Kidney epithelial cell (primary cell): Measurements from ENCODE around the gene CFAP65. TPM values are rescaled to one million over a fixed set of nuclear protein-coding genes. Genes with fewer than 3 reads are reported as not detected.

ENCODE experiments used
- DNase-seq: peaks from one replicate; pipeline ENCODE4 v3.0.0-alpha.2; 2010; ENCODE audit warnings: low read depth
- H3K27me3 ChIP-seq: 2 replicates; pipeline ENCODE4 v1.6.0; 2011; ENCODE audit warnings: low read length; ENCODE audit not compliant: control insufficient read depth, insufficient read depth
- H3K36me3 ChIP-seq: 2 replicates; pipeline ENCODE4 v1.5.1; 2011; ENCODE audit warnings: low read length; ENCODE audit not compliant: control insufficient read depth, insufficient read depth
- H3K4me3 ChIP-seq: 2 replicates; pipeline ENCODE4 v1.5.1; 2011; ENCODE audit warnings: low read depth, mild to moderate bottlenecking, control low read depth, low read length
- CTCF ChIP-seq: IDR thresholded peaks from 2 replicates; pipeline ENCODE4 v1.5.1; 2011; ENCODE audit warnings: mild to moderate bottlenecking, moderate library complexity, low read length, control low read depth, inconsistent platforms; ENCODE audit not compliant: insufficient read depth, poor library complexity, severe bottlenecking
- total RNA-seq: library from RNA; depleted of rRNA; stranded (reverse); fragments of >200 nt; gene quantifications from 2 replicates; pipeline ENCODE4 v1.2.3, GENCODE V29; 2015

CFAP65 gene
- total RNA-seq, 1 donor from 2014 or later = not detected

- Histone ChIP-seq H3K36me3 (no peaks in the 10 kb centered on the region), H3K27me3 (peaks cover 91% of the 10 kb centered on the region), H3K4me3 (no peak overlapping the region)
- no peak for TF ChIP-seq CTCF
- no peak for DNase-seq
Observed at GRCh38 chr2:218992703-218993344, 48.5 kb downstream of the CFAP65 start.

GRCh38 chr2:218992196-218992595 lies 49.1 kb downstream of the CFAP65 start:
- Histone ChIP-seq H3K27me3 (peaks cover 88% of the 10 kb centered on the region), H3K4me3 (no peak overlapping the region), H3K36me3 (no peaks in the 10 kb centered on the region)
- DNase-seq = no peak
- TF ChIP-seq CTCF = no peak

- DNase-seq = no peak
- Histone ChIP-seq H3K27me3 (peaks cover 88% of the 10 kb centered on the region), H3K36me3 (no peaks in the 10 kb centered on the region), H3K4me3 (no peak overlapping the region)
- no peak for TF ChIP-seq CTCF
Observed at GRCh38 chr2:218991674-218992168, 49.6 kb downstream of the CFAP65 start.

GRCh38 chr2:218990612-218991011 lies 50.7 kb downstream of the CFAP65 start:
- DNase-seq = no peak
- no peak for TF ChIP-seq CTCF
- Histone ChIP-seq H3K4me3 (no peak overlapping the region), H3K36me3 (no peaks in the 10 kb centered on the region), H3K27me3 (peaks cover 89% of the 10 kb centered on the region)

GRCh38 chr2:218990052-218990451 lies 51.3 kb downstream of the CFAP65 start:
- TF ChIP-seq CTCF = no peak
- no peak overlapping the region for H3K4me3 ChIP-seq
- DNase-seq = no peak
- H3K36me3 ChIP-seq = no peaks in the 10 kb centered on the region
- H3K27me3 ChIP-seq = peaks cover 89% of the 10 kb centered on the region

GRCh38 chr2:218988650-218989049 lies 52.7 kb downstream of the CFAP65 start:
- DNase-seq = no peak
- Histone ChIP-seq H3K4me3 (no peak overlapping the region), H3K27me3 (peaks cover 91% of the 10 kb centered on the region), H3K36me3 (no peaks in the 10 kb centered on the region)
- no peak for TF ChIP-seq CTCF
